Ovary (tissue), 3 donors: ENCODE data around the gene TRIP6.

ENCODE experiments used
- CTCF ChIP-seq, 3 donors: fragments of 450-650 bp in 2 of 3; fragments of 200-600 bp in 1 of 3; IDR thresholded peaks; one replicate each; pipeline versions ENCODE4 v1.5.1 to v1.8.0; 2016 to 2022; ENCODE audit warnings: antibody characterized with exemption in 3 of 3, mild to moderate bottlenecking in 1 of 3
- EP300 ChIP-seq: sonication (generic); formaldehyde crosslinking; IDR thresholded peaks from one replicate; pipeline ENCODE4 v1.6.1; 2017; ENCODE audit warnings: antibody characterized with exemption
- POLR2A ChIP-seq: fragments of 450-650 bp; IDR thresholded peaks from one replicate; pipeline ENCODE4 v1.6.1; 2017; ENCODE audit warnings: antibody characterized with exemption, mild to moderate bottlenecking, moderate library complexity
- donor health status: DM: no; HTN: no; CAD: no.

- TF ChIP-seq CTCF (IDR thresholded peaks at IDR 0.05) (no peak), POLR2A (no peak), EP300 (no peak)
Measured at GRCh38 chr7:100840470-100841100, 26.6 kb upstream of the TRIP6 start.
